Measurements from ENCODE around the gene IRF2. TPM values are rescaled to one million over a fixed set of nuclear protein-coding genes. Genes with fewer than 3 reads are reported as not detected.

IRF2 gene
- total RNA-seq, 1 experiment from 2014 or later = 18.4 TPM

- in situ Hi-C loops (cut with HindIII; ENCODE audit: low pct_unique_long_range_greater_than_20kb, low sequenced_read_pairs) = no loop called here
- DNase-seq (ENCODE audit: low read depth) = no peak
These were observed 16.7 kb downstream of the IRF2 start for GRCh38 chr4:184457535-184458249.

- in situ Hi-C loops (cut with HindIII; ENCODE audit: low pct_unique_long_range_greater_than_20kb, low sequenced_read_pairs) = no loop called here
- DNase-seq (ENCODE audit: low read depth) = no peak
These were observed 18.0 kb downstream of the IRF2 start for GRCh38 chr4:184456337-184456736.

- in situ Hi-C loops (cut with HindIII; ENCODE audit: low pct_unique_long_range_greater_than_20kb, low sequenced_read_pairs) = no loop called here
- DNase-seq (ENCODE audit: low read depth) = no peak
These were observed 19.1 kb downstream of the IRF2 start for GRCh38 chr4:184455299-184455698.

GRCh38 chr4:184453365-184454160, 20.8 kb downstream of the IRF2 start:
- peak; percentile 18 for DNase-seq (ENCODE audit: low read depth)
- in situ Hi-C loops (cut with HindIII; ENCODE audit: low pct_unique_long_range_greater_than_20kb, low sequenced_read_pairs) = no loop called here

GRCh38 chr4:184452740-184453139, 21.6 kb downstream of the IRF2 start:
- no peak for DNase-seq (ENCODE audit: low read depth)
- in situ Hi-C loops (cut with HindIII; ENCODE audit: low pct_unique_long_range_greater_than_20kb, low sequenced_read_pairs) = no loop called here

- DNase-seq (ENCODE audit: low read depth) = no peak
- in situ Hi-C loops (cut with HindIII; ENCODE audit: low pct_unique_long_range_greater_than_20kb, low sequenced_read_pairs) = no loop called here
These were observed 22.6 kb downstream of the IRF2 start for GRCh38 chr4:184451726-184452125.

GRCh38 chr4:184450743-184451535, 23.4 kb downstream of the IRF2 start:
- no peak for DNase-seq (ENCODE audit: low read depth)
- in situ Hi-C loops (cut with HindIII; ENCODE audit: low pct_unique_long_range_greater_than_20kb, low sequenced_read_pairs) = no loop called here

GRCh38 chr4:184450045-184450444, 24.3 kb downstream of the IRF2 start:
- no peak for DNase-seq (ENCODE audit: low read depth)
- in situ Hi-C loops (cut with HindIII; ENCODE audit: low pct_unique_long_range_greater_than_20kb, low sequenced_read_pairs) = no loop called here

- DNase-seq (ENCODE audit: low read depth) = no peak
- in situ Hi-C loops (cut with HindIII; ENCODE audit: low pct_unique_long_range_greater_than_20kb, low sequenced_read_pairs) = no loop called here
These were observed 25.5 kb downstream of the IRF2 start for GRCh38 chr4:184448821-184449220.

- no peak for DNase-seq (ENCODE audit: low read depth)
- in situ Hi-C loops (cut with HindIII; ENCODE audit: low pct_unique_long_range_greater_than_20kb, low sequenced_read_pairs) = no loop called here
These were observed 26.2 kb downstream of the IRF2 start for GRCh38 chr4:184448141-184448540.

GRCh38 chr4:184447664-184448063, 26.7 kb downstream of the IRF2 start:
- in situ Hi-C loops (cut with HindIII; ENCODE audit: low pct_unique_long_range_greater_than_20kb, low sequenced_read_pairs) = no loop called here
- no peak for DNase-seq (ENCODE audit: low read depth)

GRCh38 chr4:184446132-184446658, 28.2 kb downstream of the IRF2 start:
- DNase-seq (ENCODE audit: low read depth) = no peak
- in situ Hi-C loops (cut with HindIII; ENCODE audit: low pct_unique_long_range_greater_than_20kb, low sequenced_read_pairs) = no loop called here

GRCh38 chr4:184444953-184445309, 29.4 kb downstream of the IRF2 start:
- in situ Hi-C loops (cut with HindIII; ENCODE audit: low pct_unique_long_range_greater_than_20kb, low sequenced_read_pairs) = no loop called here
- no peak for DNase-seq (ENCODE audit: low read depth)

- in situ Hi-C loops (cut with HindIII; ENCODE audit: low pct_unique_long_range_greater_than_20kb, low sequenced_read_pairs) = no loop called here
- no peak for DNase-seq (ENCODE audit: low read depth)
These were observed 30.0 kb downstream of the IRF2 start for GRCh38 chr4:184444215-184444952.

- in situ Hi-C loops (cut with HindIII; ENCODE audit: low pct_unique_long_range_greater_than_20kb, low sequenced_read_pairs) = no loop called here
- no peak for DNase-seq (ENCODE audit: low read depth)
These were observed 31.0 kb downstream of the IRF2 start for GRCh38 chr4:184443318-184443717.

- DNase-seq (ENCODE audit: low read depth) = no peak
- in situ Hi-C loops (cut with HindIII; ENCODE audit: low pct_unique_long_range_greater_than_20kb, low sequenced_read_pairs) = no loop called here
These were observed 32.1 kb downstream of the IRF2 start for GRCh38 chr4:184442314-184442635.

GRCh38 chr4:184441461-184442313, 32.7 kb downstream of the IRF2 start:
- in situ Hi-C loops (cut with HindIII; ENCODE audit: low pct_unique_long_range_greater_than_20kb, low sequenced_read_pairs) = no loop called here
- no peak for DNase-seq (ENCODE audit: low read depth)
